Measurements from ENCODE around the gene MDM4.

DNA sequence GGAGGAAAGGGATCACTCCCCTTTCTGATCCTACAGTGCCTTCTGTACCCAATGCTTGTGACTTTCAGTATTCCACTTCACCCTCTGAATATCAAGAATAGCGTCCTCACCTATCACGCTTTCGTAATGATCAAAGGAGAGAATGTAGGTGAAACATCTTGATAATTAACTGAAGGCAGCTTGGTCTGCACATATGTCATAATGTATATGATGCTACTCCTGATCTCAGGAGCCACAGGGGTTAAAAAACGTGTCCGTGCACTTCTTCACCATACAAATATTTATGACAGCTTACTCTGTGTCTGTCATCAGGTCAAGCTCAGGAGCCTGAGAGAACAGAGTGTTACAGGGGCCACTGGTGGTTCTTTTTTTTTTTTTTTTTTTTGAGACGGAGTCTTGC is 20.4 kb upstream of the MDM4 start:
- TF ChIP-seq EZH2 (IDR thresholded peaks at IDR 0.05; ENCODE audit: borderline replicate concordance, insufficient read depth, low read depth, low read length, poor library complexity, severe bottlenecking), result no peak
- TF ChIP-seq, protein P1, sequence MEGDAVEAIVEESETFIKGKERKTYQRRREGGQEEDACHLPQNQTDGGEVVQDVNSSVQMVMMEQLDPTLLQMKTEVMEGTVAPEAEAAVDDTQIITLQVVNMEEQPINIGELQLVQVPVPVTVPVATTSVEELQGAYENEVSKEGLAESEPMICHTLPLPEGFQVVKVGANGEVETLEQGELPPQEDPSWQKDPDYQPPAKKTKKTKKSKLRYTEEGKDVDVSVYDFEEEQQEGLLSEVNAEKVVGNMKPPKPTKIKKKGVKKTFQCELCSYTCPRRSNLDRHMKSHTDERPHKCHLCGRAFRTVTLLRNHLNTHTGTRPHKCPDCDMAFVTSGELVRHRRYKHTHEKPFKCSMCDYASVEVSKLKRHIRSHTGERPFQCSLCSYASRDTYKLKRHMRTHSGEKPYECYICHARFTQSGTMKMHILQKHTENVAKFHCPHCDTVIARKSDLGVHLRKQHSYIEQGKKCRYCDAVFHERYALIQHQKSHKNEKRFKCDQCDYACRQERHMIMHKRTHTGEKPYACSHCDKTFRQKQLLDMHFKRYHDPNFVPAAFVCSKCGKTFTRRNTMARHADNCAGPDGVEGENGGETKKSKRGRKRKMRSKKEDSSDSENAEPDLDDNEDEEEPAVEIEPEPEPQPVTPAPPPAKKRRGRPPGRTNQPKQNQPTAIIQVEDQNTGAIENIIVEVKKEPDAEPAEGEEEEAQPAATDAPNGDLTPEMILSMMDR (IDR thresholded peaks at IDR 0.05), result no peak
